ENCODE measurements around the gene PAN3.

PAN3 gene

DNA sequence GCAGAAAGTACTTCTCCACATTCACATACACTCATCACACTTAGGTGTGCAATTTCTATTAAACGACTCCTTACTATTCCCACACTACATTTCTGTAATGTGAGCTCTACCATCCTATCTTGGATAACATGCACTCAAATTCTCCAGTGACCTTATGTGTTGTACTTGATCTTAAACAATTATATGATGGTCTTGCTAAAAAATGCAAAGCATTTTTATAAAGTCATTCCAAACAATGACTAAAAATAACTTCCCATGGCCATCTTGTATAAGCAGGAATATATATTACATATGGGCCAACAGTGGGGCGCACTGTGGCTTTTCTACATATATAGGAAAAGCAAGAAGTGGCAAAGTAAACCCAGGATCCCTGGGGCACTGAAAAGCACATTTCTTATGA, 201.1 kb downstream of the PAN3 start:
- Histone ChIP-seq H3K27me3 (ENCODE audit: insufficient read depth, poor library complexity, severe bottlenecking) (peaks cover 39% of the 10 kb centered on the region), H3K4me3 (replicated peaks; ENCODE audit: insufficient read depth, low read length) (no peak overlapping the region), H3K27ac (replicated peaks) (no peak overlapping the region)
- TF ChIP-seq SPI1 (IDR thresholded peaks at IDR 0.05; ENCODE audit: borderline replicate concordance, low read depth) (no peak), POLR2AphosphoS5 (IDR thresholded peaks at IDR 0.05; ENCODE audit: low read depth) (no peak), GABPA (IDR thresholded peaks at IDR 0.05; ENCODE audit: low read depth) (no peak)
- TF ChIP-seq, protein P1, sequence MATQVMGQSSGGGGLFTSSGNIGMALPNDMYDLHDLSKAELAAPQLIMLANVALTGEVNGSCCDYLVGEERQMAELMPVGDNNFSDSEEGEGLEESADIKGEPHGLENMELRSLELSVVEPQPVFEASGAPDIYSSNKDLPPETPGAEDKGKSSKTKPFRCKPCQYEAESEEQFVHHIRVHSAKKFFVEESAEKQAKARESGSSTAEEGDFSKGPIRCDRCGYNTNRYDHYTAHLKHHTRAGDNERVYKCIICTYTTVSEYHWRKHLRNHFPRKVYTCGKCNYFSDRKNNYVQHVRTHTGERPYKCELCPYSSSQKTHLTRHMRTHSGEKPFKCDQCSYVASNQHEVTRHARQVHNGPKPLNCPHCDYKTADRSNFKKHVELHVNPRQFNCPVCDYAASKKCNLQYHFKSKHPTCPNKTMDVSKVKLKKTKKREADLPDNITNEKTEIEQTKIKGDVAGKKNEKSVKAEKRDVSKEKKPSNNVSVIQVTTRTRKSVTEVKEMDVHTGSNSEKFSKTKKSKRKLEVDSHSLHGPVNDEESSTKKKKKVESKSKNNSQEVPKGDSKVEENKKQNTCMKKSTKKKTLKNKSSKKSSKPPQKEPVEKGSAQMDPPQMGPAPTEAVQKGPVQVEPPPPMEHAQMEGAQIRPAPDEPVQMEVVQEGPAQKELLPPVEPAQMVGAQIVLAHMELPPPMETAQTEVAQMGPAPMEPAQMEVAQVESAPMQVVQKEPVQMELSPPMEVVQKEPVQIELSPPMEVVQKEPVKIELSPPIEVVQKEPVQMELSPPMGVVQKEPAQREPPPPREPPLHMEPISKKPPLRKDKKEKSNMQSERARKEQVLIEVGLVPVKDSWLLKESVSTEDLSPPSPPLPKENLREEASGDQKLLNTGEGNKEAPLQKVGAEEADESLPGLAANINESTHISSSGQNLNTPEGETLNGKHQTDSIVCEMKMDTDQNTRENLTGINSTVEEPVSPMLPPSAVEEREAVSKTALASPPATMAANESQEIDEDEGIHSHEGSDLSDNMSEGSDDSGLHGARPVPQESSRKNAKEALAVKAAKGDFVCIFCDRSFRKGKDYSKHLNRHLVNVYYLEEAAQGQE (IDR thresholded peaks at IDR 0.05; ENCODE audit: insufficient replicate concordance, low read depth): no peak
- TF ChIP-seq, protein P2, sequence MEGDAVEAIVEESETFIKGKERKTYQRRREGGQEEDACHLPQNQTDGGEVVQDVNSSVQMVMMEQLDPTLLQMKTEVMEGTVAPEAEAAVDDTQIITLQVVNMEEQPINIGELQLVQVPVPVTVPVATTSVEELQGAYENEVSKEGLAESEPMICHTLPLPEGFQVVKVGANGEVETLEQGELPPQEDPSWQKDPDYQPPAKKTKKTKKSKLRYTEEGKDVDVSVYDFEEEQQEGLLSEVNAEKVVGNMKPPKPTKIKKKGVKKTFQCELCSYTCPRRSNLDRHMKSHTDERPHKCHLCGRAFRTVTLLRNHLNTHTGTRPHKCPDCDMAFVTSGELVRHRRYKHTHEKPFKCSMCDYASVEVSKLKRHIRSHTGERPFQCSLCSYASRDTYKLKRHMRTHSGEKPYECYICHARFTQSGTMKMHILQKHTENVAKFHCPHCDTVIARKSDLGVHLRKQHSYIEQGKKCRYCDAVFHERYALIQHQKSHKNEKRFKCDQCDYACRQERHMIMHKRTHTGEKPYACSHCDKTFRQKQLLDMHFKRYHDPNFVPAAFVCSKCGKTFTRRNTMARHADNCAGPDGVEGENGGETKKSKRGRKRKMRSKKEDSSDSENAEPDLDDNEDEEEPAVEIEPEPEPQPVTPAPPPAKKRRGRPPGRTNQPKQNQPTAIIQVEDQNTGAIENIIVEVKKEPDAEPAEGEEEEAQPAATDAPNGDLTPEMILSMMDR (IDR thresholded peaks at IDR 0.05; ENCODE audit: insufficient read depth, low read length): no peak
- no peak for DNase-seq (ENCODE audit: low read depth in 1 of 2, low spot score in 1 of 2)

DNA sequence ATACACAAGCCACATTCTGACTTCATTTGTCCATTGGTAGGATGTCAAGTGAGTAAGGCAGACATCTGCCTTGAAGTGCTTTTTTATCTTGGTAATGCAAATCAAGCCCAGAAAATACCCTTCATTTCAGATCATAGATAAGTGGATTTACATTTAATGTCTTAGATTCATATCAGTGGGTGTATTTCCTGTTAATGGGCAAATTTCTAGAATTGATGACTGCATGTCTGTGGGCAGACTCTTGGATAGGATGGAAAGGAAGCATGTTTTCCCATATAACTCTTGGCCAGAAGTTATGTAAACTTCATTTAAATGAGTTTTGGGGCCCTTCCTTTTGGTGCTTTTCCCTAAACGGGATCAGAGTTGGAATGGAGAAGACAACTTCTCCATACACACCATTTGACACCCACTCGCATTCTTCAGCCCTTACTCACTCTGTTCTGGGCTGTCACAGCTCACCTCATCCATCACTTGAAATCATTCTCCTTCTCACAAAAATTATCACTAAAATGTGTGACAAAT, 202.0 kb downstream of the PAN3 start:
- no peak overlapping the region for H3K27ac ChIP-seq (replicated peaks)
- H3K27me3 ChIP-seq (ENCODE audit: insufficient read depth, poor library complexity, severe bottlenecking): peaks cover 36% of the 10 kb centered on the region
- no peak overlapping the region for H3K4me3 ChIP-seq (replicated peaks; ENCODE audit: insufficient read depth, low read length)
- TF ChIP-seq, protein P2 (IDR thresholded peaks at IDR 0.05; ENCODE audit: insufficient read depth, low read length): no peak
- TF ChIP-seq, protein P1 (IDR thresholded peaks at IDR 0.05; ENCODE audit: insufficient replicate concordance, low read depth): no peak
- no peak for TF ChIP-seq GABPA (IDR thresholded peaks at IDR 0.05; ENCODE audit: low read depth)
- TF ChIP-seq SPI1 (IDR thresholded peaks at IDR 0.05; ENCODE audit: borderline replicate concordance, low read depth): no peak
- DNase-seq (ENCODE audit: low read depth in 1 of 2, low spot score in 1 of 2): no peak

DNA sequence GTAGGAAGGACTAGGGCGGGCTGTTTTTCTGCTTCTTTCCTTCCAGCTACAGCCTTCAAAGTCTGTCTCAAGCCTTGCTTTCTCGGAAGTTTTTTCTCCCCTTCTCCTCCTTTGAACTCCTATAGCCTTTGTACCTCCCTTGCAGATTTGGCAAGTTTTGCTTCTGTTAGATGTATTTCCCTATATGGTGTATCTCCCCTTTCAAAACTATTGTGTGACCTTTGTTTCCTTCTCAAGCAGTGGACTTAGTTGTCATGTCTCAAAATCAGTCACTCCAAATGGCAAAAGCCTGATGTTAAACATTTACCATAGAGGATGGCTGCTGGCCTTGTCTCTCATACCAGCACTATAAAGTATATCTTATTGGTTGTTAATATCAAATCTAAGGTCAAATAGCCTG, 203.9 kb downstream of the PAN3 start:
- Histone ChIP-seq H3K4me3 (replicated peaks; ENCODE audit: insufficient read depth, low read length) (no peak overlapping the region), H3K27me3 (ENCODE audit: insufficient read depth, poor library complexity, severe bottlenecking) (peaks cover 36% of the 10 kb centered on the region), H3K27ac (replicated peaks) (no peak overlapping the region)
- no peak for TF ChIP-seq GABPA (IDR thresholded peaks at IDR 0.05; ENCODE audit: low read depth)
- no peak for TF ChIP-seq SPI1 (IDR thresholded peaks at IDR 0.05; ENCODE audit: borderline replicate concordance, low read depth)
- no peak for DNase-seq (ENCODE audit: low read depth in 1 of 2, low spot score in 1 of 2)

DNA sequence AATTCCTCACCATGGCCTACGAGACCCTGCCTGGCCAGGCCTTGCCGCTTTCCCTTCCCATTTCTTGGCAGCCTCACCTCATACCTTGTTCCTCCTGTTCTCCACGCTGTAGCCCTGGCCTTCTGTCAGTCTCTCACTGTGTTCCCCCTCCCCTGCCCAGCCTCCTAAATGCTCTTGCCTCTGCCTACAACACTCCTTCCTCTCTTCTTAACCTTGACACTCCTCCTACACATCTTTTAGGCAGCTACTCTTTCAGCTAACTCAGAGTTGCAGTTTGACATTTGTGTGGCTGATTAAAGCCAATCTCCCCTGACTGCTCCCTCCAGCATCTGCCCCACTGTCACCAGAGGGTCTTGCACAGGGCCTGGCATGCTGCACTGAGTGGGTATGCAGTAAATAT, 205.8 kb downstream of the PAN3 start:
- DNase-seq (ENCODE audit: low read depth in 1 of 2, low spot score in 1 of 2): no peak
- peaks cover 37% of the 10 kb centered on the region for H3K27me3 ChIP-seq (ENCODE audit: insufficient read depth, poor library complexity, severe bottlenecking)
- no peak overlapping the region for H3K4me3 ChIP-seq (replicated peaks; ENCODE audit: insufficient read depth, low read length)

More for the DNA sequence above, 205.8 kb downstream of the PAN3 start:
- no peak overlapping the region for H3K27ac ChIP-seq (replicated peaks)
- TF ChIP-seq GABPA (IDR thresholded peaks at IDR 0.05; ENCODE audit: low read depth) (no peak), POLR2AphosphoS5 (IDR thresholded peaks at IDR 0.05; ENCODE audit: low read depth) (no peak), SPI1 (IDR thresholded peaks at IDR 0.05; ENCODE audit: borderline replicate concordance, low read depth) (no peak)
- TF ChIP-seq, protein P2 (IDR thresholded peaks at IDR 0.05; ENCODE audit: insufficient read depth, low read length): no peak
- TF ChIP-seq, protein P1 (IDR thresholded peaks at IDR 0.05; ENCODE audit: insufficient replicate concordance, low read depth): no peak
